Spleen (tissue), 7 donors: ENCODE measurements around the gene MRPL40.

Source experiments
- POLR2A ChIP-seq, 3 donors: fragments of 450-650 bp; IDR thresholded peaks; one replicate each; pipeline ENCODE4 v1.5.1; 2017; ENCODE audit warnings: antibody characterized with exemption in 3 of 3, mild to moderate bottlenecking in 1 of 3
- POLR2AphosphoS5 ChIP-seq, 3 donors: sonication (generic); formaldehyde crosslinking; IDR thresholded peaks; one replicate each; pipeline ENCODE4 v1.5.1; 2017; ENCODE audit warnings: antibody characterized with exemption in 3 of 3
- TF ChIP-seq, protein P1 (sequence below), 11 experiments: fragments of 200-600 bp in 7 of 11; fragments of 450-650 bp in 4 of 11; sonication (generic) in 4 of 11; IDR thresholded peaks in 8 of 11; conservative IDR thresholded peaks in 3 of 11; 1 replicate in 7 of 11; 2 replicates in 4 of 11; pipeline versions ENCODE4 v1.4.0 to v1.8.0; 2016 to 2021; ENCODE audit warnings: antibody characterized with exemption in 11 of 11, inconsistent platforms in 4 of 11, mild to moderate bottlenecking in 1 of 11
- donor health status: DM: no; HTN: no; CAD: no; lungs with moderate emphysema.
- donor health status: DM: no; HTN: no; CAD: no.
- donor health status: DM: no; HTN: no; CAD: no.

DNA sequence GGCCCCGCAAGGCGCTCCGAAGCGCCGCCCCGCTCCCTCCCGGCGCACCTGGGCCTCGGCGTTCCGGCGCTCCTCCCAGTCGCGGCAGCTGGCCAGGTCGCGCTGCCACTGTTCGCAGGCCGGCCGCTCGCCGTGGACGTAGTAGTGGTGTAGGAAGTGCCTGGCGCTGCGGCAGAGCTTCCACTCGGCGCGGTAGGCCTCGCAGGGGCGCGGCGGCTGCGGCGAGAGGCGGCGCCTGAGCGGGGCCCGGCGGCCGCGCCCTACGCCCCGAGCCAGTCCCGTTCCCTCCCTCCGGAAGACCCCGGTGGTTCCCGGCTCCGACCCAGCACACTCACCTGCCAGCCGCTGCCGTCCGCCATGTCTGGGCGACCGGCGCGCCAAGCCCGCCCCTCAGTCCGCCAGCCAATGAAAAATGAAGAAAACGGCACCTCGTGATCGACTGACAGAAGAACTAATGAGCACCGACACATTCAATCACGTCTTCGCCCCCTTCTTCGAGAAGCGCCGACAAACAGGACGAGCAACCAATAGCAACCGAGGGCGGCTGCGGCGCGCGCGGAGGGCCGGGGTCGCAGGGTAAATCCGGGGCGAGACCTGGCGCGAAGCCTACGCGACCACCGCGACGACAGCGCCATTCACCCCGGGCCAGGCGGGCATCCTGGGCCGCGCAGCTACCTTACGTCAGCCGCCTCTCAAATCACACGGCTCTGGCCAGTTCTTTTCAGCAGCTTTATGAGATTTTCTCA is 15.2 kb downstream of the MRPL40 start, which contains the start of gene C22orf39:
- TF ChIP-seq, protein P1, sequence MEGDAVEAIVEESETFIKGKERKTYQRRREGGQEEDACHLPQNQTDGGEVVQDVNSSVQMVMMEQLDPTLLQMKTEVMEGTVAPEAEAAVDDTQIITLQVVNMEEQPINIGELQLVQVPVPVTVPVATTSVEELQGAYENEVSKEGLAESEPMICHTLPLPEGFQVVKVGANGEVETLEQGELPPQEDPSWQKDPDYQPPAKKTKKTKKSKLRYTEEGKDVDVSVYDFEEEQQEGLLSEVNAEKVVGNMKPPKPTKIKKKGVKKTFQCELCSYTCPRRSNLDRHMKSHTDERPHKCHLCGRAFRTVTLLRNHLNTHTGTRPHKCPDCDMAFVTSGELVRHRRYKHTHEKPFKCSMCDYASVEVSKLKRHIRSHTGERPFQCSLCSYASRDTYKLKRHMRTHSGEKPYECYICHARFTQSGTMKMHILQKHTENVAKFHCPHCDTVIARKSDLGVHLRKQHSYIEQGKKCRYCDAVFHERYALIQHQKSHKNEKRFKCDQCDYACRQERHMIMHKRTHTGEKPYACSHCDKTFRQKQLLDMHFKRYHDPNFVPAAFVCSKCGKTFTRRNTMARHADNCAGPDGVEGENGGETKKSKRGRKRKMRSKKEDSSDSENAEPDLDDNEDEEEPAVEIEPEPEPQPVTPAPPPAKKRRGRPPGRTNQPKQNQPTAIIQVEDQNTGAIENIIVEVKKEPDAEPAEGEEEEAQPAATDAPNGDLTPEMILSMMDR (IDR thresholded peaks at IDR 0.05 in 8 of 11, conservative IDR thresholded peaks at IDR 0.05 in 3 of 11): peak in 4 of 11 experiments; percentile 9 to 21 (median 16)
- peak; percentile 96 to 97 (median 96) for TF ChIP-seq POLR2AphosphoS5 (IDR thresholded peaks at IDR 0.05)
- peak in 1 of 3 donors; percentile 61 for TF ChIP-seq POLR2A (IDR thresholded peaks at IDR 0.05)
